GM21737 (cell line): ENCODE data around the gene CARMIL1.
"Not testable (repeated sequence)": the region's sequence is repeated elsewhere in the genome, so short reads cannot be mapped to it uniquely, and the experiment has no call there.

ENCODE experiments used
- ATAC-seq: cut with Tn5 transposase; IDR thresholded peaks from one replicate; pipeline ENCODE4 v1.9.1; 2021; ENCODE audit warnings: mild to moderate bottlenecking, moderate library complexity; ENCODE audit not compliant: unreplicated experiment

The CARMIL1 gene

GRCh38 chr6:25548451-25548850, 269.3 kb downstream of the CARMIL1 start:
- no peak for ATAC-seq

GRCh38 chr6:25550631-25551030, 271.5 kb downstream of the CARMIL1 start:
- ATAC-seq, result no peak

- no peak for ATAC-seq
Observed at GRCh38 chr6:25553502-25553901, 274.3 kb downstream of the CARMIL1 start.

- ATAC-seq, result no peak
Observed at GRCh38 chr6:25555188-25555587, 276.0 kb downstream of the CARMIL1 start.

- no peak for ATAC-seq
Observed at GRCh38 chr6:25556516-25556915, 277.3 kb downstream of the CARMIL1 start.

GRCh38 chr6:25558155-25558817, 279.1 kb downstream of the CARMIL1 start:
- no peak for ATAC-seq

DNA sequence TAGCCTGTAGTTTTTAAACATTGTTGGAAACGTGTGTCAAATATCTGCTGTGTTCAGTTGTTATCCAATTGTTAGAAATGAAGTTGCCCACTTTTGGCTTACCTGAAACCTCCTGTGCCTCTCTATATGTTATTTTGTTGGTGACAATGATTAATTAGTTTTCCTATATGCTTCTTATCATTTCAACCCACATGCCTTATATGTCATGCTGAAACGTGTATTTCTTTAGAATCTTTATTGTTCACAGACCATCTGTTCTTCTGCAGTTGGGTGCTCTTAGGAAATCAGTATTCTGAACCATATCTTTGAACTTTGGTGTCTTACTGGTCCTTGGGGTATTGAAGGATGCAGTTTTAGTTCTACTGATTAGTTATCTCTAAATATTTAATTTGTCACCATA, 281.7 kb downstream of the CARMIL1 start:
- no peak for ATAC-seq

GRCh38 chr6:25564943-25565342, 285.8 kb downstream of the CARMIL1 start:
- ATAC-seq, result no peak

DNA sequence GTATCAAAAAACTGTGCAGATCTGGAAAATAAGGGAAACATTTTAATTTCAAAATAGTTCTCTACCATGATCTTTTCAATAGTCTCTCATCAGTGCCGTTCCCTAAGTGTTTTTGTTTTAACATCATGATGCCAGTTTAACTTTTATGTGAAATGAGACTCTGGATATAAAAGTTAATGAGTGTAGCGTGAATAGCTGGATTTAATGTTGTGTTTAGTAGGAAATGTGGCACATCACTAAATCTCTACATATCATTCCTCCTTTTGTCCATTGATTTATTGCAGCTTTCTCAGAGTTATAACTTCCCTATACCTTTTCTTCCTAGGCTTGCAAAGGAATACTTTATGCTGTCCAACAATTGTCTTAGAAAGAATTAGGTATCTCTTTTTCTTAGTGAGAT, 291.4 kb downstream of the CARMIL1 start:
- no peak for ATAC-seq

DNA sequence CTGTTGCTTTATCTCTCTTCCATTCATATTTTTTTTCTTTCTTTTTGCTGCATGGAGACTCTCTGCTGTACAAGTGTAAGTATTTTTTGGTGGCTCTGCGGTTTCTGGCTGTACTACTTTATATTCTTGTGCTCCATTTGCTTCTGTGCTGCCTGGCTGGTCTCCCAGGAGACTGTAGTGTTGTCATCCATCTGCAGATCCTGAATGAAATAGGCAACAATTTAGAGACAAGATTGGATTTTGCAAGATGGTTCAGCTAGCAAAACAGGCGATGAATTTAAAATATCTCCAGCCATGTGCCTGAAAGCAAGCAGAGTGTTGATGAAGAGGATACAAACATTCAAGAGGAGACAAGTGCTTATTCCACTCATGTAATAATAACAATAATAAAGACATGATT, 297.7 kb downstream of the CARMIL1 start:
- no peak for ATAC-seq

DNA sequence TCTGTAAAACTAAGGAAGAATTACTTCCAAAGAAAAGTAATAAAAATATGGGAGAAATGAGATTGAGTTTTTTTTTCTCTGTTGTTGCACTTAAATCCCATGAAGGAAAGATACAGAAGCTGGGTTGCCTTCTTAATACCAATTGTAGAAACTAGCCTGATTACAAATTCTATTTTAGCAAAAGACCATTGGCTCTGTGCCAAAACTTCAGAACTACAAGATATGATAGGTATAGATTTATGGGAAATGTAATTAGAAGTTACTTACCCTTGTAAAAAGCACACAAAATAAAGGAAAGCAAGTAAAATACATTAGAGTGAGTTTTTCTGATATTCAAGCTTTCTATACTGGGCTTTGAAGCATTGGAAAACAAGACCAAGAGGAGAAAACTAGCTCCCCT, 299.4 kb downstream of the CARMIL1 start:
- no peak for ATAC-seq

DNA sequence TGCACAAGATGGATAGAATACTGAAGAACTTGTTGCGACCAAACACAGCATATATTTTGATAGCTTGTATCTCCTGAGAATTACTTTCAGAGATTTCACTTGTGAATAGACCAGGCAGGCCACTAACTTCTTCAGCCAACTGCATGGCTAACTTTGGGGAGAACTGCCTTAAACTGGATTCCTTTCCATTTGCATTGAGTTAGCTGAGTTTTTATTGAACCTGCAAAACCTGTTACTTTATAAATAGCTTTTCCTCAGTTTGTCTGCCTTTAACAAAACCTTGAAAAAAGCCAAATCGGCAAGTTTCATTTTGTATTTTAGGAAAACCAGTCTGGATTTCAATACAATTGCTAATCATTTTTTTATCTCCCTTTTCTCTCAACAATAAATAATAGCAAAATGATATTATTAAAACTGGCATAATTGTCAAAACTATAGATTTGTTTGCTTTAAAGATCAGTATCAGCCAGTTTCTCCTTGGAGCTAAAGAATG, 300.3 kb downstream of the CARMIL1 start:
- no peak for ATAC-seq

GRCh38 chr6:25579902-25580495, 300.8 kb downstream of the CARMIL1 start:
- ATAC-seq, result no peak

DNA sequence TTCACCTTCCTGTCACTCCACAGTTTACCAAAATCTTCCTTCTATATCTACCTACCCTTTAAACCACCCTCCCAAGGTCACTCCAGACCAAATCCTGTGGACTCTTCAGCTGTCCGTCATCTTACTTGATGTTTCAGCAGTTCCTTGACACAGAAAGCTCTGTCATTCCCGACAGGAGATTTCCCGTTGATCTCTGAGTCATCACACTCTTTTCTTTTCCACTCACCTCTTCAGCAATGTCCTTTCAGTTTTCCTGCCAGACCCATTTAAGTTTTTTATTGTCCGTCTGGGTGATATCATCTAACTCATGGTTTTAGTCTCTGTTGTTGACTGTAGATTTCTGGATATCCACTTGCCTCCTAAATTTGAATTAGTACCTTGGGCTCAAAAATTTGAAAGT, 302.9 kb downstream of the CARMIL1 start:
- ATAC-seq, result no peak

DNA sequence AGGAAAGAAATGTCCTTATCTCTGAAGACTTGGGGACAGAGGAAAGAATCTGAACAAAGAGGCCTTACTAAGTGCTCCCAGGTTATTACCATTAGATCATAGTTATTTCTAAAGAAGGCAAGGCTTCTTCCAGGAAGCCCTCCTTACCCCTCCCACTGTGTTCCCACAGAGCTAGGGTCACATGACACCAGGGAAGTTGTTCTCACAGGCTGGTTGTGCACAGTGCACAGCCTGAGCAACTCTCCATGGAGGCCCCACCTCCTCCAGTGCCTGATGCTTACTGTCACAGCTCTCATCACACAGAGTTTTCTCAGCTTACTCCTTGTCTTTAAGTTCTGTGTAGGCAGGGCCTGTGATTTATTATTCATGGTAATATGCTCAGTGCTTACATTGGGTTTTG, 303.9 kb downstream of the CARMIL1 start:
- no peak for ATAC-seq

DNA sequence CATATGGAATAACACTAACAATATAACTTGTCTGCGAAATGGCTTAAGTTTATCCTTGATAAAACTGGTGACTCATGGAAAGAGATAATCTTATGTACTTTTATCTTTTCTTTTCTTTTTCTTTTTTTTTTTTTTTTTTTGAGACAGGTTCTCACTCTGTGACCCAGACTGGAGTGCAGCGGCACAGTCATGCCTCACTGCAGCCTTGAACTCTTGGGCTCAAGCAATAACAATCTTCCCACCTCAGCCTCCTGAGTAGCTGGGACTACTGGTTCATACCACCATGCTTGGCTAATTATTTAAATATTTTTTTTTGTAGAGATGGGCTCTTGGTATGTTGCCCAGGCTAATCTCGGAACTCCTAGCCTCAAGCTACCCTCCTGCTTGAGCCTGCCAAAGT, 304.7 kb downstream of the CARMIL1 start:
- no peak for ATAC-seq

DNA sequence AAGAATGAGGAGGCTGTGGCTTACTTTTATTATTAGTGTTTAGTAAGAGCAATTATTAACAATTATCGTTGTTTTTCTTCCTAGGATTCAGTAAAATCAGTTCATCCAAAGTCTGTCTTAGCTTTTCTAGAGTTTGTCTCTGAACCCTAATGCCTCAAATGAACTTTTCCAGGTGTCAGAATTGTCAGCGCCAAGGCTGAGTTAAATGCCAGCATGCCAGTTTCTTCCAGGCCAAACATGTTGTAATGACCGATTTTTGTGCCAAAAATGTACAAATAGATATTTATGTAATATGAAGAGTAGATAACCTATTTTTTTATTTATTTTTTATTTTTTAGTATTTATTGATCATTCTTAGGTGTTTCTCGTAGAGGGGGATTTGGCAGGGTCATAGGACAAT, 306.1 kb downstream of the CARMIL1 start:
- no peak for ATAC-seq

DNA sequence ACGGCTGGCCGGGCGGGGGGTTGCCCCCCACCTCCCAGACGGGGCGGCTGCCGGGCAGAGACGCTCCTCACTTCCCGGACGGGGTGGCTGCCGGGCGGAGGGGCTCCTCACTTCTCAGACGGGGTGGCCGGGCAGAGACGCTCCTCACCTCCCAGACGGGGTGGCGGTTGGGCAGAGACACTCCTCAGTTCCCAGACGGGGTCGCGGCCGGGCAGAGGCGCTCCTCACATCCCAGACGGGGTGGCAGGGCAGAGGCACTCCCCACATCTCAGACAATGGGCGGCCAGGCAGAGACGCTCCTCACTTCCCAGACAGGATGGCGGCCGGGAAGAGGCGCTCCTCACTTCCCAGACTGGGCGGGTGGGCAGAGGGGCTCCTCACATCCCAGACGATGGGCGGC, 306.9 kb downstream of the CARMIL1 start:
- not testable (repeated sequence) for ATAC-seq

GRCh38 chr6:25586927-25587326, 307.8 kb downstream of the CARMIL1 start:
- ATAC-seq, result no peak

GRCh38 chr6:25590986-25591385, 311.8 kb downstream of the CARMIL1 start:
- no peak for ATAC-seq

GRCh38 chr6:25596928-25597818, 318.0 kb downstream of the CARMIL1 start:
- ATAC-seq, result no peak
